GM12873 (cell line): ENCODE results near the gene PLXDC1.

ENCODE experiments used
- CTCF ChIP-seq: IDR thresholded peaks from 2 replicates; pipeline ENCODE4 v1.5.1; 2012; ENCODE audit warnings: low read depth, mild to moderate bottlenecking, moderate library complexity, low read length, control low read depth; ENCODE audit not compliant: insufficient read depth; ENCODE audit errors: missing control alignments

The PLXDC1 gene

GRCh38 chr17:39090908-39091665, 60.4 kb downstream of the PLXDC1 start:
- no peak for TF ChIP-seq CTCF

- TF ChIP-seq CTCF, result no peak
Measured at GRCh38 chr17:39090400-39090799, 61.0 kb downstream of the PLXDC1 start.

DNA sequence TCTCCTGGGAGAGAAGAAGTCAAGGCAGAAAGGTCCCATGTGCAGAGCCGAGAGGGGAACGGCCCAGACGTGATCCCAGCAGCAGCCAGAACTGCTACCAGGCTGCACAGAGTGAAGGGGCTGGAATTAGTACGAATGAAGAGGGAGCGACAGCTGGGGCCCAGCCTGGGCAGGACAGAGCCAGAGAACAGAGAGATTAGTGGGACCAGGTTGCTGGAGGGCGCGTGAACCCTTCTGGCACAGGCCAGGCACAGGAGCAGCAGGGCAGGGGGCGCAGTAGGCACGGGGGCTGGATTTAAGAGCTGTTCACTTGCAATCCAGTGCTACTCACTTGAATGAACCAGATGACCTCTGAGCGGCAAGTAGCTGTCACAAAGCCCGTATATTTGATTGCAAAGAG, 66.9 kb downstream of the PLXDC1 start:
- no peak for TF ChIP-seq CTCF

DNA sequence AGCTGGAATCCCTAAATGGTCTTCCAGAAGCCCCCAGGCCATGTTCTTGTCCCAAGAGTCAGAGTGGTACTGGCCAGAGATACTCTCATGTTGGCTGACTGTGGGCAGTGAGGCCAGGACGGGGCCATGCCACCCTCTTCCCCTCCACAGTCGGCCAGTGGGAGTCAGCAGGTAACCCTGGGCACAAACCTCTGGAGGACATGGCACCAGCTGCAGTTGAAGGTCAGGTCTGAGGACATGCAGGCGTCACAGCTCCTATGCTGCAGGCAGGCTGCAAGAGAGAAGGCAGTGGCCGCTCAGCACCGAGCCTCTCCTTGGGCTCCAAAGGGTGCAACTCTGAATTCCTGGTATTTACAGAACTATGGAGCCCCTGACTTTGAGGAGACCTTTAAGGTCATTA, 68.2 kb downstream of the PLXDC1 start:
- no peak for TF ChIP-seq CTCF

- TF ChIP-seq CTCF, result no peak
Measured at GRCh38 chr17:39082482-39082881, 69.0 kb downstream of the PLXDC1 start.

DNA sequence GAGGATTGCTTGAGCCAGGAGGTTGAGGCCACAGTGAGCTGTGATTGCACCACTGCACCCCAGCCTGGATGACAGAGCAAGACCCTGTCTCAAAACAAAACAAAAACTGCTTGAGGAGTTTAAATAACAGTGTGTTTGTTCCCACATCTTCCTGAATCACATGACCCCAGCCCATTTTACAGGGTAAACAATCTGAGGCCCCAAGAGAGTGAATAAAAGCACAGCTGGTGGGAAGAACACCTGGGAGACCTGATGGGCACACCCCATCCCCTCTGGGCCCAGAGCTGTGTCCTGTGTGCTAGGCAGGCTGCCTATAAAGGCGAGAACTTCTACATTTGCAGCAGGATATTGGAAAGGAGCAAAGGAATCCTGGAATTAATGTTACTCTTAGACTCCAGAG, 69.6 kb downstream of the PLXDC1 start:
- no peak for TF ChIP-seq CTCF

DNA sequence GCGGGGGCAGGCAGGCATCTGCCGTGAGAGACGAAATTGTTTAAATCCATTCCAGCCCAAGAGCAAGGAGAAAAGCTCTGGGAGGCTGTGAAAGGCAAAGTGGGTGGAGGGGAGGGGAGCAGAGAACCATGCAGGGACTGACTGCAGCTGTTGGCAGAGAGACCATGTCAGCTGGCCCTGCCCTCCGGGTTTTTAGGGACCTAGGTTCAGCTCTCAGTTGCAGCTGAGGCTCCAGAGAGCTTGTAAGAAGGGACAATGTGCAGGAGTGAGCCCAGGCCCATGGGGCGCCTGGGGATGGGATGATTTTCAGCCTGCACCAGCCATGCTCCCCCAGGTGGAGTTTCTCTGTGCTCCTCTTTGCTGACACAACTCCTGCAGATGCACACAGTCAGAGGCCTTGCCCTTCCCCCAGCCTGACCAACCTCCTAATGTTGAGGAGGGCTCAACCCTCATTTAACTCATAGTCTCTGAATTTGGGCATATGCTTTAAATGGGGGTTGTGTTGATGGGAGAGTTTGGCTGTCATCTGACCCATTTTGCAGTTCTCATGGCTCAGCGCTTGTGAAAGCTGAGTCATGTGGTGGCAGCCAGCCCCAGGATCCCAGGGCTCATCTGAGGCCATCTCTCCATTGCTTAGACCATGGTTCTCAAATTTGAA, 70.9 kb downstream of the PLXDC1 start:
- no peak for TF ChIP-seq CTCF
